Occipital lobe (tissue), 2 donors: Measurements from ENCODE around the gene B4GALT1. TPM values are rescaled to one million over a fixed set of nuclear protein-coding genes. Genes with fewer than 3 reads are reported as not detected.
"Not testable (repeated sequence)": the region's sequence is repeated elsewhere in the genome, so short reads cannot be mapped to it uniquely, and the experiment has no call there.

ENCODE experiments used
- DNase-seq: peaks from one replicate; lab custom pipeline; 2025; lab: John Stamatoyannopoulos, UW
- total RNA-seq: library from RNA; depleted of rRNA; stranded (reverse); fragments of >200 nt; gene quantifications from one replicate; pipeline ENCODE4 v1.2.3, GENCODE V29; 2014

B4GALT1 gene
- total RNA-seq, 1 donor from 2014 or later: 1.2 TPM

DNA sequence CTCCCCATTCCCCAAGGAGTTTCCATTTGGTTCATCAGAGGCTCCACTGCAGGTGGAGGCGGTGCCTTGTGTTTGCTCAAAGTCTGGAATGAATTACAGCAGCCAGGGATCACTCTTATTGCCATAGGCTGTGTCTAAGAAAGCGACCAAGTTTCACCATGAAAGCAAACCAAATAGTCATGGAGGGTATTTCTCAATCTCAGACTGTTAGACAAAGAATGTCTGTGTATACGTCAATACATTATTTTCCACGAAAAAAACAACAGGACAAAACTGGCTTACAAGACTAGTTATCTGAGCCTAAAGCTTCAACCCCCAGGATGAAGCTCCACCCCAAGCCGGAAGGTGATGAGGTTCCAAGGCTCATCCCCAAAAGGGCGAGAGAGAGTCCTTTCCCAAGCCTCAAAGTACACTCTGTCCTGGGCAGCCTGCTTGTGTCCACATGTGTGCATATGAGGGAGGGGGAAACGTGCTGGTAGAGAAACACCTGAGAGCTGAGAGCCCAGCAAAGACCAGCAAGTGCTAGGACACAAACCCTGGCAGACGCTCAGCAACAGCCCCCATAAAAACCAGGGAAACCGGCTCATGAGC lies 4.3 kb downstream of the B4GALT1 start:
- no peak for DNase-seq

DNA sequence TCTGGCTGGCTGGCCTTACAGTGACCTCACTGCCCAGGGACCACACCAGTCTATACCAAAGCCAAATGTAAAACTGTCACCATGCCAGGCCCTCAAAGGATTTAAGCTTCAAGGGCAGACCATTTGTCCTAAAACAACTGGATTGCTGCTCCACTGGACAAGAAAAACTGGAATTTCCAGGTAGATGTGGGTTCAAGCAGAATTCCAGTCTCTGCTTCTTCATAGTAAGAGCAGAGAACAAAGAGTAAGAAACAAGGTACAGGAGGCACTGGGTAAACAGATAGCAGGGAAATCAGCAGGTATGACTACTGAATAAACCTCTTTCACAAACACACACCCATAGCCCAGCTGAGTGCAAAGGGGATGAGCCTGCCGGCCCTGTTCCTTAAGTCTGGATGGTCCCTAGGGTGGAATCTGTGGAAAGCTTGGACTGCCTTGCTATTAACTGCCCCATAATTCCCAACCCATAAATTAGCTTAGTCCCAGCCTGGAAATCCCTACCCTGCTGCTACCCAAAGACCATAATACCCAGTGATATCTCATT lies 5.5 kb downstream of the B4GALT1 start:
- DNase-seq: no peak

DNA sequence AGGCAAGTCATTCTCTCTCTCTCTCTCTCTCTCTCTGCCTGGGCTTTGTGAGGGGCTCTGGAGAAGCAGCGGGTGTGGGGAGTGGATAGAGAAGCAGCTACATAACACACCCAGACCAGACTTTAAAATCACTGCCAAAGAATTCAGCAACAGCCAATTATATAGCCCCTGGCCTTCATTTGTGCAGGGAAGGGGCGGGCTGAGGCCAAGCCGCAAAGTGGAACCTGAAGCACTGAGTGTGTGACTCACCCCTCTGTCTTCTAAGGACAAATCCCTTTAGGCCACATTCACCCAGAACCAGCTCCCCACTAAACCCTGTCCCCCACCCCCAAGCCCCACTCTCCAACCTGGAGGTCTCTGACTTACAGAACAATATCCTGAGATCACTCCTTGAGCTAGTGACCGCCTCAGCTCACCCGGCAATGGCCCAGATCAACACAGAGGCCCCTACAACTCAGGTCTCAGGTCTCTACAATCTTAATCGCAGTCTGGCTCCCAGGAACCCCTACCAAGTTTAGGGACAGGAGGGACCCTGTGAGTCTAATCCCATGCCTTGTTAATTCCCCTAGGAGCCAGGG lies 6.0 kb downstream of the B4GALT1 start:
- DNase-seq: no peak

DNA sequence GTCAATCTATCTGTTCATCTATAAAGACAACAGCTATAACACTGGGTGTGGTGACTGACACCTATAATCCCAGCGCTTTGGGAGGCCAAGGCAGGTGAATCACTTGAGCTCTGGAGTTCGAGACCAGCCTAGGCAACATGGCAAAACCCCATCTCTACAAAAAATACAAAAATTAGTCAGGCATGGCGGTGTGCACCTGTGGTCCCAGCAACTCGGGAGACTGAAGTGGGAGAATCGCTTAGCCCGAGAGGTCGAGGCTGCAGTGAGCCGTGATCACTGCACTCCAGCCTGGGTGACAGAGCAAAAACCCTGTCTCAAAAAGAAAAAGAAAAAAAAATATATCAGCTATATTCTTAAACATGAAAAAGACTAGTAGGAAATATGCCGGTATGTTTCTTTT lies 6.7 kb downstream of the B4GALT1 start:
- DNase-seq: not testable (repeated sequence)

DNA sequence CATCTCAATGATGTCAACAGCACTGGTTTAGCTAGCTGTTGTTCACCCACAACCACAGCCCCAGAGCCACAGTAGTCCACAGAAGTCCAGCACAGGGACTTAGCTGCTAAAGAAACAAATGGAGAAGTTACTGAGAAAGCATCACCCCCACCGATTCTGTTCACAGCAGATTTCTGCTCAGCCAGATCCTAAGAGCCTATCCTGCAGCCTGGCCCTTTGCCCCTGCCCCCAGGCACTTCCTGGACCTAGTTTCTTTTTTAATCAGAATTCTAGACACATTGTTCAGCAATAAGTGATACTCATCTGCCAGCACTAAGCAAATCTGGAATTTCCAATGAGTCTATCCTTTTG lies 7.4 kb downstream of the B4GALT1 start:
- DNase-seq: no peak

DNA sequence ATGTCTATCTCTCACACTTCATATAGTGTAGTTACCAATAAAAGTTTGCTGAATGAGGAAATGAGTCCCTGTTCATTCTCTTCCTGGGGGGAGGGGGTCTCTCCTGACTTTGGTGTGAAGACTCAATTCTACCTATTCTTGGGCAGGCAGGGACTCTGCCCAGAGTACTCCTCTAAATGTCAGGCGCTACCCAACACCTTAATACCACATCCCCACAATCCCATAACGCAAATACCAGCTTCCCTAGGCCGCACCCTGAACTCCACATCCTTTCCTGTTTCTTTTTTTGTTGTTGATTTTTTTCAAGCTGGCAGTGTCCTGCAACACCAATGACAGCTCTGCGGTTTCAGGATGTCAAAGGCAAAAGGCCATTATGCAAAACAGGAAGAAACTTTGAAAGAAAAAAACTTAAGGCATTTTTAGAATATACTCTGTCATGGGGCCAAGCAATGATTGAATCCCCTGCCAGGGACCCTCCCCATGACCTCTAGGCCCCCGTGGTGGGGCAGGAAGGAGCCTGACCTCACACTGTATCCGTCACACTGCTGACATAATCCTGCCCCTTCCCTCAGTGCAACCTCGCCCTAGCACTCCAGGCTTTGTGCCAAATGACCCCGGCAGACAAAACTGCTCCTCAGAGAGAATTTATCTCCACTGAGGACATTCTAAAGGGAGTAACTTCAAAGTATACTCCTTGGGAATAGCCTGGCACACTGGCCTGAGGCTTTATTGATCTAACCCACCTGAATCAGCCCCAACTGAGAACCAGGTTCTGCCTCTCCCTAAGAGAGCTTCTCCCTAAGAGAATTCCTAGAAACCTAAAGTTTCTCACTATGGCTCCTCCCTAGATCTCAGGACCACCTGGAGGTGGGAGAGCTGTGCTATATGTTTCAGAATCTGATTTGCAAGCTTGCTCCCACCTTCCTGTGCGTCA lies 8.0 kb downstream of the B4GALT1 start:
- DNase-seq: no peak

DNA sequence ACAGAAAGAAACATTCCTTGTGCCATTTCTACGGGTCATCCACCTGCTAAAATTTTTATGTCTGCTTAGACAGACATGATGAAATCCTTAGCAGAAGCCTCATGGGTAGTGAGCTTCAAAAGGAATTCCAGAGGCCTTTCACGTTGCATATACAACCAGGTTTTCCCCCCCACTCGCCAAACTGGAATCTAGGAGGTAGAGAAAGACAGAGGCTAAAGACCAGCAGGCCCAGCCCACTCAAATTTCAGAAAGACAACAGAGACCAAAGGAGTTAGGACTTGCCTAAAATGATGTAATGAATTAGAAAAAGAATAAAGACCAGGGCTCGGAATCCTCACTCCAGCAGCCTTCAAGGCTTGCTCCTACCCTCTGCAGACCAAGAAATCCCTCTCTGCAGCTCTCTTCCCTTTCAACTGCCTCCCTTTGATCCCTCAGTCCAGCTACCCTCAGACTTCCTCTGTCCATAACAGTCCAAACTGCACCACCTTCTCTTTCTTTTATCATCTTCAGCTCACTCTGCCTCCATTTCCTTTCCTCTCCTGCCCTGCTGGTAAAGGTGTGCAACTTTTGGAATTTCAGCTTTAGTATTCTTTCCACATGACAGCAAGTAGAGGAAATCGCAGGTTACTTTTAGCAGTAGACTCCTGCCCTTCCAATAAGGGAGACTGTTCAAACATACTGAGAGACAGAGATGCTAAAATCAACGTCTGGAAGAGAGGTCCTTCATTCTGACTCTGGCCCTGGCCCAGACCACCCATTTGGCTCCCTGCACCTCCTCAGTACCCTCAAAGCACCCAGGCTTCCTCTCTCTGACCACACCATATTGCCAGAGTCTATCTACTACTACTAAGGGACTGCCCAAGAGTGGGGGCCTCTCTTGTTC lies 8.9 kb downstream of the B4GALT1 start:
- DNase-seq: no peak

DNA sequence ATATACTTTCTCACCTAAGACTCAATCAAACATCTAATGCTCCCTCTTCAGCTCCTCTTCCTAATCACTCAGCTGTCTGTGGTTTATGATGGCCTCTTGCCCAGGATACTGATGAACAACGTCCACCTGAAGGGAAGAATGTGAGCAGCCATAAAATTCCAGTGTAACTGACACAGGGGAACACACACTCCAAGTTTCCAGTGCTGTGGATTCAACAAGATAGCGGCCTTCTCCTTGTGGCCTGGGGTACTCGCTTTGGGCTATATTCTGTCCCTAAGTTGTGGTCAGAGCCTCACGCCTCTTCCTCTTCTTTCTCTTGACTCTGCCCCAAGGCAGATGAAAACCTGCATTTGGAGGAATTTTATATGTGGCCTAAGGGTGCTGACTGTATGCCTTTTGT lies 11.7 kb downstream of the B4GALT1 start:
- DNase-seq: no peak

DNA sequence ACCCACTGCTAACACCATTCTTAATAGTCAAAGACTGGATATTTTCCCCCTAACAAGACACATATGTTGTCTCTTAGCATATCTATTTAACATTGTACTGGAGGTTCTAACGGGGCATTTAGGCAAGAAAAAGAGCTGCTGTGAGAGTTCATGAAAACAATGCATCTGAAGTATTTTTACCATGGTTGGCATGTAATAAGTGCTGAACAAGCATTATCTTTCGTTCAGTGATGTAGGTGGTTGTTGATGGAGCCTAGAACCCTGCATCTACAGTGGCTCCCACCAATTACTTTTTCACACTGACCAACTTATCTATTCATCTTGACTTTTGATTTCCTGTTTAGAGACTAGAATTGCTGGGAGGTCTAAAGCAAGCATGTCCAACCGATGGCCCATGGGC lies 12.8 kb downstream of the B4GALT1 start:
- no peak for DNase-seq

DNA sequence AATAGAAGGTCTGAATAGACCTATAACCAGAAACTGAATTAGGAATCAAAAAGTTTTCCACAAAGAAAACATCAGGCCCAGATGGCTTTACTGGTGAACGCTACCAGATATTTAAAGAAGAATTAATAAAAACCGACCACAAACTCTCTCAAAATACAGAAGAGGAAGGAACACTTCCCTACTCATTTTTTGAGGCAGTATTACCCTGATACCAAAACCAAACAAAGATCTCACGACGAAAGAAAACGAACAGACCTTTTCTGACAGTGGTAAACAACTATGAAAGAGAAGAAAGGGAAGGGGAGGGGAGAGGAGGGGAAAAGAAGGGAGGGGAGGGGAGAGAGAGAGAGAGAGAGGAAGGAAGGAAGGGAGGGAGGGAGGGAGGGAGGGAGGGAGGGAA lies 13.5 kb downstream of the B4GALT1 start:
- no peak for DNase-seq

DNA sequence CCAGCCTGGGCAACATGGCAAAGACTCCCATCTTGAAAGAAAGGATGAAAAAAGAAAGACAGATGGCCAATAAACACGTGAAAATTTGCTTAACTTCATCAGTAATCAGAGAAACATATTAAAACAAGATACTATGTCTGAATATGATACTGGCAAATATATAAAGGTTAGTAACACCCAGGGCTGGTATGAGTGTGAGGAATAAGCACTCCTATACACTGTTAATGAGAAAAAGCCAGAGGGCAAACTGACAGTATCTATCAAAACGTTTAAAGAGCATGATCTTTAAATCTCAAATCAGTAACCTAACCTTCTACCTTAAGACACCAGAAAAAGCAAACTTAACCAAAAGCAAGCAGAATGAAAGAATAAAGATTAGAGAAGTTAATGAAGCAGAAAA lies 14.1 kb downstream of the B4GALT1 start:
- no peak for DNase-seq

DNA sequence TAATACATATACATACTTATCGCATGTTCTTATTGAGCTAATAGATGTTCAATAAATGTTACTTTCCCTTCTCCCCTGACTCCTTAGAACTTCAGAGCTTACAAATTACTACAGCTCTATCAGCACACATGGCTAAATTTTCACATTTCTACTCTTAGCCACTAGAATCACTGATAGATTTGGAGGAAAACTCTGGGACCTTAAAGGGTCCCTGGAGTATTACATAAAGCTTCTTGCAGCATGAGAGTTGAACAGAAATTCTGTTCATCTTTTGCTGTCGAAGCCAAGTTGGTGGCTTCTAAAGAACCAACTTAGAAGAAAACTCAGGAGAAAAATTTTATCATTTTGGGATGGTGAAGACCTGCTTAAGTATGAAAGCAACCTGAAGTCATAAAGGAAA lies 15.5 kb downstream of the B4GALT1 start:
- DNase-seq: no peak

DNA sequence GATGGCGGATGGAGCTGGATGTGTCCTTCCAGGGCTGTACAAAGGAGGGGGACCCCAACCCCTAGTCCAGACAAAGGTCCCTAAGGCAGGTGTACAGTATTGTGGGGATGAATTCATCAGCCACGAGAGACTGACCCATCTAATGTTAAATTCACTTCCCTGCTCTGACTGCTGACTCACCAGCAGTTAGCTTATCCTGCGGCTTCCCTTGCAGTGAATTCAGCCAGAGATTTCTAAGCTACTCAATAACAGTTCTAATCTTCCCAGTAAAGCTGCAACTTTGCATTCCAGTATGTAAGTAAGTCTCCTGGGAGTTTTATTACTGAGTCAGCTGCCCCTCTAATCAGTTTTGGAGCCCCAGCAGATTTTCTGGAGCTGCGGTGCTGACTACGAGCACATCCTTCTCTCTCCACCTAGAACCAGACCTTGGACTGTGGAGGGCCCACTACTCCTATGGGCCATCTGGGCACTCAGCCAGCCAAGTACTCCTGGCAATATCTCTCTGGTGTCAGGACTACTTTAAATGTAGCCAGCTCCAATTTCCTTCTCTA lies 16.1 kb downstream of the B4GALT1 start:
- no peak for DNase-seq

DNA sequence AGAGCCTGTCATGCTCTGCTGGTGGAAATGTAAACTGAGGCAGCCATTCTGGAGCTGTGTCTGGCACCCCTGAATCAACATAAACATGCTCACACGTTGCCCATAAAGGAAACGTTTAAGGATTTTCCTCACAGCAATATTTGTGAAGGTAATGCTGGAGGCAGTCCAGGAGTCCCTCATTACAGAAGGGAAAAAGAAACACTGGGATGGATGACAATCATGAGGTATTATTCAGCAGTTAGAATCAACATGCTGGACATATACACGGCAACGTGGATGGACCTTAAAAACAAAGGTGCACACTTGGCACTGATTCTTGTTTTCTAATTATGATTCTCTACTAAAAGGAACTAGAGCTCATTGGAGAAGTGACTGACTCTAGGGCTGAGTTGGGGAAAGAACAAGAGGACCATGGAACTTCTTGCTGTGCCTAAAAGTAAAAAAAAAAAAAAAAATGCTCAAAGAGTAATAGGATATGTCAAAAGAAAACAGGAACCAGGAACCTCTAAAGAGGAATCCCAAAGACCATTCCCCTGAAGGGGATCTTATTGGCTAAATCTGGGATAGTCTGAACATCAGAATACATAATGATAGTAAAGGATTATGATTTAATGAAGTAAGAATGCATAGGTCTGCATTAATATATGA lies 18.6 kb downstream of the B4GALT1 start:
- no peak for DNase-seq

DNA sequence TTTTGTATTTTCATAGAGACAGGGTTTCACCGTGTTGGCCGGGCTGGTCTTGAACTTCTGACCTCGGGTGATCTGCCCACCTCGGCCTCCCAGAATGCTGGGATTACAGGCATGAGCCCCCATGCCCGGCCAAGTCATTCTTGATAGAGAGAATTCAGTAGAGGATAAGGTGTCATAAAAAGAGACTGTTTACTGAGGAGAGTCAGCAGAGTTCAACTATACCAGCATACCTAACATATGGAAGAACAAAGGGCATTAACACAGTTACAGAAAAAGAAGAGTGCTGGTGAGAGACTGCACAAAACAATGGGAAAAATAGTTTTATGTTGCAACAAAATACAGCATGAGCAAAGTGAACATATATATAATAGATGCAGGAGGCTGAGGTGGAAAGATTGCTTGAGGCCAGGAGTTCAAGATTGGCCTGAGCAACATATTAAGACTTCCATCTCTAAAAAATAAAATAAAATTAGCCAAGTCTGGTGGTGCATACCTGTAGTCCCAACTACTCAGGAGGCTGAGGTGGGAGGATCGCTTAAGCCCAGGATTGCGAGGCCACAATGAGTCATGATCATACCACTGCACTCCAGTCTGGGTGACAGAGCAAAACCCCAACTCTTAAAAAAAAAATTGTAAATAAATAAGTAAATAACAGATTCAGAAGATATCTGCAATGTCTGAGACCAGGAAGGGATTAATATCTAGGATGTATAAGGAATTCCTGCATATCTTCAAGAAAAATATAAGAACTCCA lies 19.5 kb downstream of the B4GALT1 start:
- no peak for DNase-seq

DNA sequence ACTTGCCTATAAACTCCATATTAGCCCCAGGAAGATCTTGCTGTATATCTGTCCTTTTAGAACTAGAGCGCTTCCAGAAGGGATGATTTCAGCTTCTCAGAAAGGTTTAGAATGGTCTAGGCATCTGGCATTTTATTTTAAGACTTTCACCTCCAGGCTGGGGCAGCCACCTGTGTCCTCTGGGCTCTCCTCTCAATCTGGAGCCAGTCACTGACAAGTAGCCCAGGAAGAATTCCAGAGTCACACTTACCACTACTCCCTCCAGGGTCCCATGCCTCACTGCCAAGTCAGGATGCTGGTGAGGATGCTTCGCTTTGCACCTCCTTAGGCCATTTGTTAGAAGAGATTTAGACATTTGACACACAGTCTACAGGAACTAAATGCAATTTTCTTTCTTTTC lies 20.8 kb downstream of the B4GALT1 start:
- DNase-seq: no peak

DNA sequence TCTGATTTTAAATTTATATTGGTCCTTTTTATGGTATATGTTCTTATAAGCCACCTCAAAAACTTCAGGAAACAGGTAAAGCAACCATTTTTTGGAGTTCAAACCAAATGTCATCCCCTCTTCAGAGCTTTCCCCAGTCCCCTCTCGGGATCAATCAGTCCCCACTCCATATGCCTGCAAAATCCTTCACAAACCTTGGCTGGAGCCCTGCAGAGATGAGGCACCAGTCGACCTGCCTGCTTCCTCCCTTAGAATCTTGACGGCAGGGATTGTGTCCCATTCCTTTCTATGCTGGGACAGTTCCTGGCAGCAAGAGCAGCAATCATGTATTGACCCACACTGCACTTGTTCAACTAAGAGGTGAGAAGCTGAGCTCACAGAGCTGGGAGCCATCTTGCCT lies 22.6 kb downstream of the B4GALT1 start:
- DNase-seq: no peak

DNA sequence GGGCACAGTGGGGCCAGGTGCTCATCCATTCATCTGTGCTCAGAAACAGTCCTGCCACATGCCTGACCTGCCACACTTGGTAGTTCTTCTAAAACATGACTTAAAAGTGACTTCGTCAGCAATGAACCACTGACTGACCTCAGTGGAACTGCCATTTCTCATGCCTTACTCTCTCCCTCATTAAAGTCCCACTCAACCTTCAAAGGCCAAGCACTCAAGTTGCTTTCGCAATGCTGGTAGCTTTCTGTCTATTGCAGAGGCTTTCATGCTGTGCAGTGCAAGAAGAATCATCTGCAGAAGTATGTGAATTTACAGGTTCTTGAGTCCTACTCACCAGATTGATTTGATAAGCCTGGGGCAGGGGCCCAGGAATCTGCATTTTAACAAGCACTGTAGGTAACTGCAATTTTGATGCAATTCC lies 23.9 kb downstream of the B4GALT1 start:
- DNase-seq: no peak

DNA sequence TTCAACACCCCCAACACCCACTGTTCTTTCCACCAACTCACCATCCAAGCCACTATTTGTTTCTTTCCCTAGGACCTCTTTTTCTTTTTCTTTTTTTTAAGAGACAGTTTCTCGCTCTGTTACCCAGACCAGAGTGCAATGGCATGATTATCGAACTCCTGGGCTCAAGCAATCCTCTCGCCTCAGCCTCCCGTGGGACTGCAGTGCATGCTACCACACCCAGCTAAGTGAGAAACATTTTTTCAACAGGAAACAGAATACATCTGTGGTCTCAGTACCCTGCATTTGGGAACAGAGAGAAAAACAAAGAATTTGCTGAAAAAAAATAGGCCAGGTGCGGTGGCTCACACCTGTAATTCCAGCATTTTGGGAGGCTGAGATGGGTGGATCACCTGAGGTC lies 24.6 kb downstream of the B4GALT1 start:
- DNase-seq: no peak
